Vagina (tissue), 2 donors: ENCODE measurements around the gene CAMSAP1.

Experiments
- CTCF ChIP-seq, 3 experiments: fragments of 450-650 bp in 2 of 3; fragments of 200-600 bp in 1 of 3; sonication (generic) in 1 of 3; IDR thresholded peaks; one replicate each; pipeline ENCODE4 v1.5.1; 2017 to 2019; ENCODE audit warnings: antibody characterized with exemption in 3 of 3, mild to moderate bottlenecking in 2 of 3, moderate library complexity in 2 of 3
- POLR2A ChIP-seq, 2 donors: fragments of 450-650 bp; IDR thresholded peaks; one replicate each; pipeline ENCODE4 v1.6.1; 2017; ENCODE audit warnings: antibody characterized with exemption in 2 of 2, mild to moderate bottlenecking in 2 of 2, moderate library complexity in 2 of 2

DNA sequence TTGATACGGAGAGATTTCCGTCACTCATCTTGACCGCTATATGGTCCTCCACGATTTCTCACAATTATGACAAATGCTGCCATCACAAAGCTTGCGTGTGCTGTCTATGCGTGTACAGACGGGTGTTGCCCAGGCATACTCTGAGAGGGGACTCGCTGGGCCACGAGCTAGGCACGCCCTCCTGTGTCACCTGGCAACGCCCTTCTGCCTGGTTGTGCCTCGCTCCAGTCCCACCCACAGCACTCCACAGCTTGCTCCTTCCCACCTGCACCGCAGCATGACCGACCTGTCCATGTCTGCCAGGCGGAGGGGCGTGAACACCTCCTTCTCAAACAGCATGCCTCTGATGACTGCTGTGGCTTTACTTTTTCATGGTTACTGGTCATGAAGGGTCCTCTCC lies 55.6 kb downstream of the CAMSAP1 start:
- no peak for TF ChIP-seq CTCF (IDR thresholded peaks at IDR 0.05)
- TF ChIP-seq POLR2A (IDR thresholded peaks at IDR 0.05) = no peak
